Hematopoietic multipotent progenitor cell treated with erythropoietin and hydrocortisone succinate and interleukin-3 and kit ligand, for 8 days (in vitro differentiated cells): Measurements from ENCODE around the gene WNT3.
"Not testable (repeated sequence)": the region's sequence is repeated elsewhere in the genome, so short reads cannot be mapped to it uniquely, and the experiment has no call there.

Experiments used
- DNase-seq: peaks from one replicate; pipeline ENCODE4 v3.0.0-alpha.2; 2015

The WNT3 gene

GRCh38 chr17:46764000-46764708, 54.3 kb downstream of the WNT3 start:
- no peak for DNase-seq

- DNase-seq, result no peak
Measured at GRCh38 chr17:46763416-46763815, 55.1 kb downstream of the WNT3 start.

GRCh38 chr17:46759141-46759540, 59.4 kb downstream of the WNT3 start:
- DNase-seq, result no peak

- DNase-seq, result no peak
Measured at GRCh38 chr17:46758614-46759013, 59.9 kb downstream of the WNT3 start.

- DNase-seq, result not testable (repeated sequence)
Measured at GRCh38 chr17:46757588-46757987, 60.9 kb downstream of the WNT3 start.

- DNase-seq, result no peak
Measured at GRCh38 chr17:46756861-46757260, 61.6 kb downstream of the WNT3 start.

GRCh38 chr17:46756081-46756735, 62.3 kb downstream of the WNT3 start:
- DNase-seq, result no peak

- DNase-seq, result no peak
Measured at GRCh38 chr17:46753776-46754175, 64.7 kb downstream of the WNT3 start.

GRCh38 chr17:46751425-46751824, 67.1 kb downstream of the WNT3 start:
- DNase-seq, result no peak

GRCh38 chr17:46745376-46745775, 73.1 kb downstream of the WNT3 start:
- DNase-seq, result no peak

GRCh38 chr17:46744441-46744840, 74.1 kb downstream of the WNT3 start:
- no peak for DNase-seq

- peak; percentile 52 for DNase-seq
Measured at GRCh38 chr17:46742565-46743270, 75.8 kb downstream of the WNT3 start.

GRCh38 chr17:46741122-46741730, 77.3 kb downstream of the WNT3 start:
- DNase-seq, result no peak

GRCh38 chr17:46739982-46740381, 78.5 kb downstream of the WNT3 start:
- no peak for DNase-seq

- DNase-seq, result no peak
Measured at GRCh38 chr17:46738544-46738943, 79.9 kb downstream of the WNT3 start.

GRCh38 chr17:46737326-46737725, 81.2 kb downstream of the WNT3 start:
- no peak for DNase-seq

GRCh38 chr17:46736100-46736499, 82.4 kb downstream of the WNT3 start:
- no peak for DNase-seq

GRCh38 chr17:46733837-46734475, 84.5 kb downstream of the WNT3 start:
- DNase-seq, result no peak

- DNase-seq, result no peak
Measured at GRCh38 chr17:46732754-46733398, 85.6 kb downstream of the WNT3 start.

- no peak for DNase-seq
Measured at GRCh38 chr17:46732160-46732559, 86.3 kb downstream of the WNT3 start.

- no peak for DNase-seq
Measured at GRCh38 chr17:46730679-46731078, 87.8 kb downstream of the WNT3 start.

- no peak for DNase-seq
Measured at GRCh38 chr17:46730026-46730425, 88.5 kb downstream of the WNT3 start.
